GM10847 (cell line): Measurements from ENCODE around the gene FYN.

Source experiments
- POLR2A ChIP-seq: IDR thresholded peaks from 2 replicates; pipeline ENCODE4 v1.6.1; 2011; ENCODE audit not compliant: insufficient read length; ENCODE audit errors: extremely low read depth

Gene FYN

GRCh38 chr6:111846066-111846465 is 27.2 kb downstream of the FYN start:
- no peak for TF ChIP-seq POLR2A

GRCh38 chr6:111845441-111845871 is 27.8 kb downstream of the FYN start:
- no peak for TF ChIP-seq POLR2A

GRCh38 chr6:111844921-111845320 is 28.3 kb downstream of the FYN start:
- TF ChIP-seq POLR2A = no peak

- no peak for TF ChIP-seq POLR2A
Measured at GRCh38 chr6:111844376-111844775, 28.9 kb downstream of the FYN start.

GRCh38 chr6:111843347-111844147 is 29.7 kb downstream of the FYN start:
- TF ChIP-seq POLR2A = no peak

- no peak for TF ChIP-seq POLR2A
Measured at GRCh38 chr6:111842891-111843290, 30.4 kb downstream of the FYN start.

GRCh38 chr6:111842271-111842822 is 30.9 kb downstream of the FYN start:
- TF ChIP-seq POLR2A = no peak

- TF ChIP-seq POLR2A = no peak
Measured at GRCh38 chr6:111841822-111842221, 31.4 kb downstream of the FYN start.

GRCh38 chr6:111840803-111841202 is 32.4 kb downstream of the FYN start:
- no peak for TF ChIP-seq POLR2A

GRCh38 chr6:111838749-111839484 is 34.3 kb downstream of the FYN start:
- no peak for TF ChIP-seq POLR2A

GRCh38 chr6:111837641-111838500 is 35.4 kb downstream of the FYN start:
- no peak for TF ChIP-seq POLR2A

- no peak for TF ChIP-seq POLR2A
Measured at GRCh38 chr6:111837007-111837406, 36.2 kb downstream of the FYN start.

GRCh38 chr6:111835807-111836206 is 37.4 kb downstream of the FYN start:
- TF ChIP-seq POLR2A = no peak

GRCh38 chr6:111834356-111834755 is 38.9 kb downstream of the FYN start:
- TF ChIP-seq POLR2A = no peak

- no peak for TF ChIP-seq POLR2A
Measured at GRCh38 chr6:111832833-111833418, 40.3 kb downstream of the FYN start.
